Measurements from ENCODE around the gene ECE2. TPM values are rescaled to one million over a fixed set of nuclear protein-coding genes. Genes with fewer than 3 reads are reported as not detected.

ECE2 gene
- total RNA-seq, 1 donor from 2014 or later, result not detected

GRCh38 chr3:184322731-184323487 is 47.1 kb downstream of the ECE2 start:
- H3K4me3 Mint-ChIP-seq (ENCODE audit: unreplicated experiment), result no peak overlapping the region
- no peak for DNase-seq (ENCODE audit: low spot score)

GRCh38 chr3:184323696-184324095 is 47.9 kb downstream of the ECE2 start:
- no peaks in the 10 kb centered on the region for H3K9me3 Mint-ChIP-seq (ENCODE audit: low read depth)
- H3K36me3 Mint-ChIP-seq (ENCODE audit: low read depth), result peaks cover 68% of the 10 kb centered on the region
- peaks cover 28% of the 10 kb centered on the region for H3K4me1 Mint-ChIP-seq (ENCODE audit: low read depth)
- no peak for TF ChIP-seq CTCF (IDR thresholded peaks at IDR 0.05)
- DNase-seq (ENCODE audit: low spot score), result no peak
- no peaks in the 10 kb centered on the region for H3K27me3 Mint-ChIP-seq (ENCODE audit: low read depth)
- H3K27ac Mint-ChIP-seq (ENCODE audit: unreplicated experiment), result no peak overlapping the region
- H3K4me3 Mint-ChIP-seq (ENCODE audit: unreplicated experiment), result no peak overlapping the region

More at GRCh38 chr3:184322731-184323487, 47.1 kb downstream of the ECE2 start:
- peaks cover 32% of the 10 kb centered on the region for H3K4me1 Mint-ChIP-seq (ENCODE audit: low read depth)
- peaks cover 65% of the 10 kb centered on the region for H3K36me3 Mint-ChIP-seq (ENCODE audit: low read depth)
- no peaks in the 10 kb centered on the region for H3K9me3 Mint-ChIP-seq (ENCODE audit: low read depth)
- TF ChIP-seq CTCF (IDR thresholded peaks at IDR 0.05), result no peak
- H3K27me3 Mint-ChIP-seq (ENCODE audit: low read depth), result no peaks in the 10 kb centered on the region
- no peak overlapping the region for H3K27ac Mint-ChIP-seq (ENCODE audit: unreplicated experiment)

GRCh38 chr3:184325269-184325668 is 49.4 kb downstream of the ECE2 start:
- Mint-ChIP-seq H3K27me3 (ENCODE audit: low read depth) (no peaks in the 10 kb centered on the region), H3K27ac (ENCODE audit: unreplicated experiment) (peak overlapping the region; percentile 42)

GRCh38 chr3:184325715-184326369 is 50.0 kb downstream of the ECE2 start:
- no peak for DNase-seq (ENCODE audit: low spot score)
- no peak overlapping the region for H3K27ac Mint-ChIP-seq (ENCODE audit: unreplicated experiment)
- TF ChIP-seq CTCF (IDR thresholded peaks at IDR 0.05), result no peak
- no peaks in the 10 kb centered on the region for H3K27me3 Mint-ChIP-seq (ENCODE audit: low read depth)
- H3K4me1 Mint-ChIP-seq (ENCODE audit: low read depth), result peaks cover 19% of the 10 kb centered on the region
- peaks cover 75% of the 10 kb centered on the region for H3K36me3 Mint-ChIP-seq (ENCODE audit: low read depth)
- H3K9me3 Mint-ChIP-seq (ENCODE audit: low read depth), result no peaks in the 10 kb centered on the region
- H3K4me3 Mint-ChIP-seq (ENCODE audit: unreplicated experiment), result no peak overlapping the region

More at GRCh38 chr3:184325269-184325668, 49.4 kb downstream of the ECE2 start:
- DNase-seq (ENCODE audit: low spot score), result no peak
- Mint-ChIP-seq H3K4me1 (ENCODE audit: low read depth) (peaks cover 22% of the 10 kb centered on the region), H3K9me3 (ENCODE audit: low read depth) (no peaks in the 10 kb centered on the region), H3K4me3 (ENCODE audit: unreplicated experiment) (no peak overlapping the region), H3K36me3 (ENCODE audit: low read depth) (peaks cover 76% of the 10 kb centered on the region)
- TF ChIP-seq CTCF (IDR thresholded peaks at IDR 0.05), result no peak

GRCh38 chr3:184327171-184327570 is 51.3 kb downstream of the ECE2 start:
- no peak for TF ChIP-seq CTCF (IDR thresholded peaks at IDR 0.05)
- no peaks in the 10 kb centered on the region for H3K27me3 Mint-ChIP-seq (ENCODE audit: low read depth)
- peaks cover 26% of the 10 kb centered on the region for H3K4me1 Mint-ChIP-seq (ENCODE audit: low read depth)
- no peak overlapping the region for H3K4me3 Mint-ChIP-seq (ENCODE audit: unreplicated experiment)
- no peaks in the 10 kb centered on the region for H3K9me3 Mint-ChIP-seq (ENCODE audit: low read depth)
- H3K27ac Mint-ChIP-seq (ENCODE audit: unreplicated experiment), result peak overlapping the region; percentile 70
- H3K36me3 Mint-ChIP-seq (ENCODE audit: low read depth), result peaks cover 76% of the 10 kb centered on the region
- DNase-seq (ENCODE audit: low spot score), result no peak

Data from chondrocyte (in vitro differentiated cells).